Naive thymus-derived CD4-positive, alpha-beta T cell (primary cell): ENCODE measurements around the gene DPRX. TPM values are rescaled to one million over a fixed set of nuclear protein-coding genes. Genes with fewer than 3 reads are reported as not detected.

Source experiments
- microRNA-seq: library from miRNA; unstranded; fragments of <30 nt; microRNA quantifications from one replicate; pipeline ENCODE4 v1.2.0, GENCODE V29; 2022; ENCODE audit warnings: borderline microRNAs expressed
- polyA plus RNA-seq, 2 donors: library from polyadenylated mRNA; unstranded; fragments of 300-500 nt; fragmentation: Illumina TruSeq; gene quantifications; one replicate each; pipeline ENCODE4 v1.2.3, GENCODE V29; 2021
- total RNA-seq, 6 experiments: library from RNA in 5 of 6; stranded (reverse) in 5 of 6; gene quantifications; 1 replicate in 5 of 6; 2 replicates in 1 of 6; pipeline ENCODE4 v1.2.3 and lab custom pipeline; 2021 to 2026

DPRX gene
- total and polyA plus RNA-seq, 7 experiments from 2014 or later, result not detected

Small RNA genes within 50 kb of the gene (microRNA-seq; reads per million reads assigned to microRNA genes)
- gene MIR1323 (not detected), gene MIR498 (not detected), gene MIR512-1 (not detected), gene MIR512-2 (not detected), gene MIR515-1 (not detected), gene MIR515-2 (not detected), gene MIR519C (not detected), gene MIR519E (not detected), gene MIR520E (not detected), gene MIR520F (not detected)

Other genes starting within 250 kb of the DPRX start
- gene ZNF765, start 236.8 kb upstream of the DPRX start, total RNA-seq, result 10 to 100 TPM in 3 of 5 experiments, 1 to 10 TPM in 2; 5.1 to 19.5 (median 11.4) TPM
- 10 to 100 TPM in 1 of 2 donors, 1 to 10 TPM in 1; 6.9 to 13.1 TPM for gene ZNF765, start 236.8 kb upstream of the DPRX start, polyA plus RNA-seq
- 10 to 100 TPM in 3 of 5 experiments, 1 to 10 TPM in 2; 8.0 to 18.8 (median 13.1) TPM for gene ZNF761, start 200.0 kb upstream of the DPRX start, total RNA-seq
- 10 to 100 TPM; 12.6 to 13.9 TPM for gene ZNF761, start 200.0 kb upstream of the DPRX start, polyA plus RNA-seq
- 10 to 100 TPM in 1 of 5 experiments, 1 to 10 TPM in 4; 2.5 to 11.2 (median 4.6) TPM for gene ZNF813, start 164.3 kb upstream of the DPRX start, total RNA-seq
- gene ZNF813, start 164.3 kb upstream of the DPRX start, polyA plus RNA-seq, result 1 to 10 TPM; 3.9 to 7.0 TPM
- 100 to 1,000 TPM in 2 of 5 experiments, 10 to 100 TPM in 3; 18.1 to 318 (median 68.6) TPM for gene ZNF331, start 93.9 kb upstream of the DPRX start, total RNA-seq
- 10 to 100 TPM; 35.0 to 52.1 TPM for gene ZNF331, start 93.9 kb upstream of the DPRX start, polyA plus RNA-seq
- gene NLRP12, start 192.3 kb downstream of the DPRX start, total RNA-seq, result 10 to 100 TPM in 1 of 5 experiments, 1 to 10 TPM in 1, under 1 TPM in 1, not detected in 2; 0.14 to 16.1 (median 1.8) TPM
- not detected for gene NLRP12, start 192.3 kb downstream of the DPRX start, polyA plus RNA-seq
- 100 to 1,000 TPM in 3 of 5 experiments, 10 to 100 TPM in 2; 51.5 to 524 (median 116) TPM for gene MYADM, start 235.9 kb downstream of the DPRX start, total RNA-seq
- gene MYADM, start 235.9 kb downstream of the DPRX start, polyA plus RNA-seq, result 10 to 100 TPM; 60.6 to 61.3 TPM